Panc1 (cell line): ENCODE measurements around the gene TBC1D16. TPM values are rescaled to one million over a fixed set of nuclear protein-coding genes. Genes with fewer than 3 reads are reported as not detected.

Experiments
- ATAC-seq: fragments of 200-7000 bp; cut with Tn5 transposase; 2 replicates; pipeline ENCODE4 v1.9.1; 2020; ENCODE audit warnings: mild to moderate bottlenecking, moderate library complexity
- BruUV-seq: library from RNA; stranded (reverse); fragments of 400-500 nt; replicated peaks from 2 replicates; lab custom pipeline; 2021; lab: Mats Ljungman, UMichigan
- CTCF ChIA-PET: fragments of 300-600 bp; sonication (Branson Sonifier 250); formaldehyde crosslinking; loops from one replicate; lab custom pipeline; 2022; ENCODE audit warnings: antibody characterized with exemption; lab: Charles Lee
- POLR2A ChIA-PET: fragments of 300-600 bp; sonication (Branson Sonifier 250); formaldehyde crosslinking; loops from one replicate; lab custom pipeline; 2022; ENCODE audit warnings: antibody characterized with exemption; lab: Charles Lee
- DNase-seq: peaks from one replicate; pipeline ENCODE4 v3.0.0-alpha.2; 2010; ENCODE audit warnings: low read depth, low spot score
- H3K27ac ChIP-seq: 2 replicates; pipeline ENCODE4 v1.5.1; 2011; ENCODE audit warnings: mild to moderate bottlenecking, low read length, inconsistent platforms
- H3K27me3 ChIP-seq: fragments of 200-500 bp; sonication (Bioruptor generic); 2 replicates; pipeline ENCODE4 v1.6.0; 2014; ENCODE audit warnings: low read length, inconsistent platforms; ENCODE audit not compliant: control insufficient read depth, insufficient read depth
- H3K36me3 ChIP-seq: fragments of 200-500 bp; sonication (Bioruptor generic); 2 replicates; pipeline ENCODE4 v1.5.1; 2014; ENCODE audit warnings: inconsistent platforms, mild to moderate bottlenecking, low read length, moderate library complexity; ENCODE audit not compliant: control insufficient read depth, insufficient read depth
- H3K4me1 ChIP-seq: 2 replicates; pipeline ENCODE4 v1.5.1; 2011; ENCODE audit warnings: inconsistent platforms, mild to moderate bottlenecking, low read length, moderate library complexity; ENCODE audit not compliant: control insufficient read depth, insufficient read depth
- H3K4me3 ChIP-seq, 2 experiments: 2 replicates each; pipeline ENCODE4 v1.5.1; 2011 to 2012; ENCODE audit warnings: low read depth in 2 of 2, low read length in 2 of 2, mild to moderate bottlenecking in 2 of 2, inconsistent platforms in 1 of 2, moderate library complexity in 1 of 2
- H3K9me3 ChIP-seq: fragments of 200-500 bp; sonication (Bioruptor generic); 2 replicates; pipeline ENCODE4 v1.5.1; 2014; ENCODE audit warnings: low read depth, mild to moderate bottlenecking, inconsistent platforms, low read length, moderate library complexity; ENCODE audit not compliant: control insufficient read depth, insufficient read depth
- CTCF ChIP-seq: fragments of 450-650 bp; IDR thresholded peaks from 2 replicates; pipeline ENCODE4 v1.5.1; 2017; ENCODE audit warnings: mild to moderate bottlenecking
- POLR2AphosphoS5 ChIP-seq: IDR thresholded peaks from 2 replicates; pipeline ENCODE4 v1.6.1; 2012; ENCODE audit warnings: mild to moderate bottlenecking, low read depth, low read length, moderate library complexity
- REST ChIP-seq, 2 experiments: IDR thresholded peaks; 2 replicates each; pipeline ENCODE4 v1.6.1; 2011 to 2012; ENCODE audit warnings: low read depth in 2 of 2, control low read depth in 1 of 2, low read length in 1 of 2, mild to moderate bottlenecking in 1 of 2, moderate library complexity in 1 of 2; ENCODE audit not compliant: insufficient read depth in 1 of 2
- SIN3A ChIP-seq: IDR thresholded peaks from 2 replicates; pipeline ENCODE4 v1.6.1; 2012; ENCODE audit warnings: low read depth, mild to moderate bottlenecking, low read length, moderate library complexity, borderline replicate concordance; ENCODE audit not compliant: insufficient read depth
- TCF7L2 ChIP-seq: IDR thresholded peaks from 2 replicates; pipeline ENCODE4 v1.6.1; 2011; ENCODE audit warnings: mild to moderate bottlenecking, low read depth, low read length, inconsistent platforms
- in situ Hi-C: cut with HindIII; loops from 2 replicates; pipeline ENCODE4 v1.10.0; 2016; ENCODE audit warnings: low sequenced_read_pairs, low pct_unique_long_range_greater_than_20kb
- intact Hi-C: fragments of 100-400 bp; cut with micrococcal nuclease; formaldehyde crosslinking; loops from one replicate; pipeline ENCODE4 v1.10.0; 2022; ENCODE audit not compliant: unreplicated experiment
- total RNA-seq: library from RNA; stranded (reverse); gene quantifications from one replicate; pipeline ENCODE4 v1.2.1, GENCODE V29; 2021; ENCODE audit not compliant: unreplicated experiment

TBC1D16 gene
- total RNA-seq, 1 experiment from 2014 or later, result 41.6 TPM

GRCh38 chr17:80029258-80029974 is 6.3 kb downstream of the TBC1D16 start:
- CTCF ChIA-PET, result interaction anchor here (0.6 to 1.0 kb wide), 2 partner anchors 20 to 1164 kb away, joined by 3 to 4 read pairs; no protein-coding TSS in a partner anchor
- no peak for DNase-seq
- no peak overlapping the region for H3K4me3 ChIP-seq
- TF ChIP-seq TCF7L2 (no peak), SIN3A (no peak), REST (IDR thresholded peaks at IDR 0.05; ENCODE audit: insufficient read depth in 1 of 2, low read depth in 2 of 2, low read length in 1 of 2) (no peak), CTCF (no peak), POLR2AphosphoS5 (no peak)
- peaks cover 39% of the 10 kb centered on the region for H3K4me1 ChIP-seq
- no peak overlapping the region for H3K27ac ChIP-seq
- in situ Hi-C loops, result no loop called here
- intact Hi-C loops, result no loop called here
- no peaks in the 10 kb centered on the region for H3K36me3 ChIP-seq
- ATAC-seq, result peak; percentile 66; the same call in 1 of the 2 replicates
- no TSS peak for BruUV-seq
- H3K27me3 ChIP-seq, result no peaks in the 10 kb centered on the region
- H3K9me3 ChIP-seq, result no peaks in the 10 kb centered on the region
- POLR2A ChIA-PET, result interaction anchor here (0.6 kb wide), 1 partner anchor 30 kb away, joined by 5 read pairs; no protein-coding TSS in a partner anchor

DNA sequence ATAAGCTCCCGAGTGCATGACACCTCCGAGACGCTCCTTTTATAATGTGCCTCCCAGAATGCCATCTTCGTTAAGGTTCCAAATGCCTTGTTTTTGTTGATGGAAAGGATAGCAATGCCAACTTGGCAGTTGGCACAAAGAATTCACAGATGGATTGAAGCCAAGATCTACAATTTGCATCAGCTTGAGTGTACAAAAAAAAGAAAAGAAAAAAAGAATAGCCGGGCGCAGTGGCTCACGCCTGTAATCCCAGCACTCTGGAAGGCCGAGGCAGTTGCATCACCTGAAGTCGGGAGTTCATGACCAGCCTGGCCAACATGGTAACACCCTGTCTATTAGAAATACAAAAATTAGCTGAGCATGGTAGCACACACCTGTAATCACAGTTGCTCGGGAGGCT is 7.6 kb downstream of the TBC1D16 start:
- ChIA-PET POLR2A (interaction anchor here (0.5 to 0.7 kb wide), 3 partner anchors 171 to 764 kb away, joined by 3 to 11 read pairs (median 5); no protein-coding TSS in a partner anchor), CTCF (interaction anchor here (0.6 kb wide), 1 partner anchor 233 kb away, joined by 3 read pairs; no protein-coding TSS in a partner anchor)
- in situ Hi-C loops (no loop called here), intact Hi-C loops (no loop called here)
- H3K4me3 ChIP-seq, result no peak overlapping the region
- H3K27me3 ChIP-seq, result no peaks in the 10 kb centered on the region
- no peaks in the 10 kb centered on the region for H3K9me3 ChIP-seq
- no peak for TF ChIP-seq TCF7L2
- no peak for TF ChIP-seq SIN3A
- no peak for TF ChIP-seq CTCF
- TF ChIP-seq POLR2AphosphoS5, result no peak
- no peak for TF ChIP-seq REST (IDR thresholded peaks at IDR 0.05; ENCODE audit: insufficient read depth in 1 of 2, low read depth in 2 of 2, low read length in 1 of 2)
- no TSS peak for BruUV-seq
- ATAC-seq (no peak), DNase-seq (no peak)
- H3K27ac ChIP-seq, result no peak overlapping the region
- no peaks in the 10 kb centered on the region for H3K36me3 ChIP-seq
- peaks cover 32% of the 10 kb centered on the region for H3K4me1 ChIP-seq
